Endothelial cell (in vitro differentiated cells): Measurements from ENCODE around the gene TSC22D1. TPM values are rescaled to one million over a fixed set of nuclear protein-coding genes. Genes with fewer than 3 reads are reported as not detected.

ENCODE experiments used
- DNase-seq: peaks from one replicate; pipeline ENCODE4 v3.0.0; 2021; ENCODE audit warnings: low spot score
- H3K27ac Mint-ChIP-seq: one replicate; pipeline ENCODE4 v1.8.0; 2021; ENCODE audit warnings: mixed read lengths, inconsistent platforms; ENCODE audit not compliant: unreplicated experiment
- H3K27me3 Mint-ChIP-seq: one replicate; pipeline ENCODE4 v1.8.0; 2021; ENCODE audit warnings: mild to moderate bottlenecking, moderate library complexity, mixed read lengths, inconsistent platforms; ENCODE audit not compliant: unreplicated experiment
- H3K36me3 Mint-ChIP-seq: one replicate; pipeline ENCODE4 v1.8.0; 2021; ENCODE audit warnings: mild to moderate bottlenecking, low read depth, mixed read lengths, inconsistent platforms; ENCODE audit not compliant: unreplicated experiment
- H3K4me1 Mint-ChIP-seq: one replicate; pipeline ENCODE4 v1.8.0; 2021; ENCODE audit warnings: mild to moderate bottlenecking, mixed read lengths, inconsistent platforms; ENCODE audit not compliant: unreplicated experiment
- H3K4me3 Mint-ChIP-seq: one replicate; pipeline ENCODE4 v1.8.0; 2021; ENCODE audit warnings: mild to moderate bottlenecking, mixed read lengths, inconsistent platforms; ENCODE audit not compliant: unreplicated experiment
- H3K9me3 Mint-ChIP-seq: one replicate; pipeline ENCODE4 v1.8.0; 2021; ENCODE audit warnings: mixed read lengths, inconsistent platforms; ENCODE audit not compliant: unreplicated experiment
- CTCF ChIP-seq: fragments of 200-600 bp; sonication (generic); IDR thresholded peaks from one replicate; pipeline ENCODE4 v1.5.0; 2021; ENCODE audit warnings: antibody characterized with exemption; ENCODE audit not compliant: unreplicated experiment
- total RNA-seq: library from RNA; stranded (reverse); fragmentation: NEBNext Ultra II Directional; extraction: Animal tissue kit (Norgen Biotek cat#: 25700); gene quantifications from one replicate; pipeline ENCODE4 v1.2.1, GENCODE V29; 2021; ENCODE audit not compliant: unreplicated experiment

Gene TSC22D1
- total RNA-seq, 1 donor from 2014 or later: 73.0 TPM

GRCh38 chr13:44394658-44395057 lies 181.5 kb downstream of the TSC22D1 start:
- H3K9me3 Mint-ChIP-seq: no peaks in the 10 kb centered on the region

GRCh38 chr13:44393391-44393790 lies 182.7 kb downstream of the TSC22D1 start:
- no peaks in the 10 kb centered on the region for H3K36me3 Mint-ChIP-seq
- peaks cover 3% of the 10 kb centered on the region for H3K4me1 Mint-ChIP-seq
- H3K27me3 Mint-ChIP-seq: peaks cover 4% of the 10 kb centered on the region
- no peak overlapping the region for H3K27ac Mint-ChIP-seq
- TF ChIP-seq CTCF: no peak
- H3K9me3 Mint-ChIP-seq: no peaks in the 10 kb centered on the region
- H3K4me3 Mint-ChIP-seq: no peak overlapping the region
- DNase-seq: no peak

More at GRCh38 chr13:44394658-44395057, 181.5 kb downstream of the TSC22D1 start:
- TF ChIP-seq CTCF: no peak
- H3K4me3 Mint-ChIP-seq: no peak overlapping the region
- no peaks in the 10 kb centered on the region for H3K36me3 Mint-ChIP-seq
- H3K4me1 Mint-ChIP-seq: peaks cover 3% of the 10 kb centered on the region
- peaks cover 3% of the 10 kb centered on the region for H3K27me3 Mint-ChIP-seq
- H3K27ac Mint-ChIP-seq: no peak overlapping the region
- no peak for DNase-seq

- no peak for TF ChIP-seq CTCF
- Mint-ChIP-seq H3K27ac (no peak overlapping the region), H3K9me3 (no peaks in the 10 kb centered on the region), H3K27me3 (peaks cover 3% of the 10 kb centered on the region), H3K4me1 (peaks cover 3% of the 10 kb centered on the region), H3K36me3 (no peaks in the 10 kb centered on the region), H3K4me3 (no peak overlapping the region)
- no peak for DNase-seq
Measured at GRCh38 chr13:44389876-44390275, 186.3 kb downstream of the TSC22D1 start.

GRCh38 chr13:44389060-44389666 lies 187.0 kb downstream of the TSC22D1 start:
- peaks cover 3% of the 10 kb centered on the region for H3K27me3 Mint-ChIP-seq
- no peak for TF ChIP-seq CTCF
- no peak overlapping the region for H3K4me3 Mint-ChIP-seq
- no peak overlapping the region for H3K27ac Mint-ChIP-seq
- H3K4me1 Mint-ChIP-seq: peaks cover 3% of the 10 kb centered on the region
- no peaks in the 10 kb centered on the region for H3K9me3 Mint-ChIP-seq
- H3K36me3 Mint-ChIP-seq: no peaks in the 10 kb centered on the region
- no peak for DNase-seq

GRCh38 chr13:44388427-44389059 lies 187.6 kb downstream of the TSC22D1 start:
- Mint-ChIP-seq H3K36me3 (no peaks in the 10 kb centered on the region), H3K9me3 (no peaks in the 10 kb centered on the region), H3K27me3 (peaks cover 3% of the 10 kb centered on the region), H3K4me1 (peaks cover 3% of the 10 kb centered on the region), H3K27ac (no peak overlapping the region), H3K4me3 (no peak overlapping the region)
- DNase-seq: no peak
- TF ChIP-seq CTCF: no peak
